GM18499 (cell line): ENCODE results near the gene ZAR1L.

Source experiments
- ATAC-seq: cut with Tn5 transposase; IDR thresholded peaks from one replicate; pipeline ENCODE4 v1.9.1; 2021; ENCODE audit warnings: moderate number of reproducible peaks; ENCODE audit not compliant: insufficient read depth, unreplicated experiment

The ZAR1L gene

GRCh38 chr13:32257649-32258048 lies 57.5 kb downstream of the ZAR1L start:
- no peak for ATAC-seq

DNA sequence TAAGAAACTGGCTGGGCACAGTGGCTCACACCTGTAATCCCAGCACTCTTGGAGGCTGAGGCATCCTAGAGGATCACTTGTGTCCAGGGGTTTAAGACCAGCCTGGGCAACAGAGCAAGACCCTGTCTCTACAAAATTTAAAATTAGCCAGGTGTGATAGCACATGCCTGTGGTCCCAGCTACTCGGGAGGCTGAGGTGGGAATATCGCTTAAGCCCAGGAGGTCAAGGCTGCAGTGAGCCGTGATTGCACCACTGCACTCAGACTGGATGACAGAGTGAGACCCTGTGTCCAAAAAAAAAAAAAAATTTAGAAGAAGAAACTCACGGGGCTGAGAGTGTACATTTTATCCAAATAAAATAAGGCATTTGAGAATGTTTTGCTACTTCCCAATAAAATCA lies 58.9 kb downstream of the ZAR1L start:
- no peak for ATAC-seq

GRCh38 chr13:32255724-32256109 lies 59.4 kb downstream of the ZAR1L start:
- ATAC-seq = no peak

- no peak for ATAC-seq
These were observed 60.0 kb downstream of the ZAR1L start for GRCh38 chr13:32254916-32255723.

- no peak for ATAC-seq
These were observed 60.7 kb downstream of the ZAR1L start for GRCh38 chr13:32254416-32254815.

GRCh38 chr13:32253911-32254399 lies 61.2 kb downstream of the ZAR1L start:
- ATAC-seq = no peak
